MCF 10A (cell line): ENCODE results near the gene SAE1. TPM values are rescaled to one million over a fixed set of nuclear protein-coding genes. Genes with fewer than 3 reads are reported as not detected.
A peak's percentile ranks its signal among the peaks of the same experiment; 100 is the strongest.

Experiments used
- BruUV-seq: library from RNA; stranded (reverse); fragments of 400-500 nt; replicated peaks from 2 replicates; lab custom pipeline; 2021; lab: Mats Ljungman, UMichigan
- CTCF ChIA-PET: fragments of 300-600 bp; sonication (Branson Sonifier 250); formaldehyde crosslinking; extraction: SDS; loops from one replicate; lab custom pipeline; 2021; ENCODE audit warnings: antibody characterized with exemption, inconsistent platforms; lab: Yijun Ruan, JAX
- POLR2A ChIA-PET: fragments of 300-600, 350-650 bp; sonication (Branson Sonifier 250); formaldehyde crosslinking; extraction: SDS; loops from one replicate; lab custom pipeline; 2020; ENCODE audit warnings: antibody characterized with exemption, inconsistent platforms; lab: Yijun Ruan, JAX
- DNase-seq: peaks from one replicate; pipeline ENCODE4 v3.0.0-alpha.2; 2018; ENCODE audit not compliant: unreplicated experiment
- H3K27ac Mint-ChIP-seq: one replicate; pipeline ENCODE4 v1.8.0; 2022; ENCODE audit warnings: mild to moderate bottlenecking, low read depth, mixed read lengths; ENCODE audit not compliant: unreplicated experiment
- H3K27me3 Mint-ChIP-seq: one replicate; pipeline ENCODE4 v1.8.0; 2022; ENCODE audit warnings: mixed read lengths; ENCODE audit not compliant: insufficient read depth, unreplicated experiment
- H3K36me3 Mint-ChIP-seq: one replicate; pipeline ENCODE4 v1.8.0; 2022; ENCODE audit warnings: mild to moderate bottlenecking, moderate library complexity, mixed read lengths; ENCODE audit not compliant: insufficient read depth, unreplicated experiment
- H3K4me1 Mint-ChIP-seq: one replicate; pipeline ENCODE4 v1.8.0; 2022; ENCODE audit warnings: mixed read lengths; ENCODE audit not compliant: insufficient read depth, unreplicated experiment
- H3K4me3 Mint-ChIP-seq: one replicate; pipeline ENCODE4 v1.8.0; 2022; ENCODE audit warnings: mild to moderate bottlenecking, moderate library complexity, mixed read lengths; ENCODE audit not compliant: unreplicated experiment
- H3K9me3 Mint-ChIP-seq: one replicate; pipeline ENCODE4 v1.8.0; 2022; ENCODE audit warnings: mixed read lengths; ENCODE audit not compliant: unreplicated experiment
- intact Hi-C: fragments of 100-400 bp; cut with micrococcal nuclease; formaldehyde crosslinking; loops from 2 replicates; pipeline ENCODE4 v1.14.1; 2022
- total RNA-seq: library from RNA; stranded (reverse); gene quantifications from 2 replicates; pipeline ENCODE4 v1.2.3, GENCODE V29; 2022
- TF ChIP-seq, protein P1 (sequence below): fragments of 200-600 bp; IDR thresholded peaks from one replicate; pipeline ENCODE4 v1.8.0; 2022; ENCODE audit warnings: antibody characterized with exemption, mild to moderate bottlenecking; ENCODE audit not compliant: unreplicated experiment

Gene SAE1
- total RNA-seq, 1 experiment from 2014 or later = 81.7 TPM

DNA sequence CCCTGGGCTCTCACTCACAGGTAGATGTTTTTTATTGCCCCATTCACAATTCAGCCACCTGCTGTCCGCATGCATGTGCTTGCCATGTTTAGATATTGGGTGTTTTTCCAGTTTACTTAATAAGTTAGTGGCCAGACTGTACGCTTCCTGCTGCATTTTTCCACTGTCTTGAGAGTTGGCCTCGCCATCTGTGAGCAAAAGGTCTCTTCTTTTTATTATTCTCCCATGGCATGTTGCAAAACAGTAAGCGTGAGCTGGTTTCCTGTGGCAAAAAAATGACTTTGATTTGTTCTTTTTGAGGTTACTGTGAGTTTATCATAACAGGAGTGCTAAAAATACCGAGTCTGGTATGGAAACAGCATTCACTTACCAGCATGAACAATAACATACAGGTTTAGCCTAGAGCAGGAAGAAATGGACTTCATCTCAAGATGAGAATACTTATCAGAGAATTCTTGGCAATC lies 46.0 kb downstream of the SAE1 start:
- ChIA-PET POLR2A (no interaction called here), CTCF (interaction anchor here (0.7 to 2.0 kb wide), 2 partner anchors 10 to 1569 kb away, joined by 3 to 4 read pairs; no protein-coding TSS in a partner anchor)
- Mint-ChIP-seq H3K9me3 (no peaks in the 10 kb centered on the region), H3K27me3 (no peaks in the 10 kb centered on the region), H3K4me3 (no peak overlapping the region), H3K36me3 (peaks cover 79% of the 10 kb centered on the region), H3K27ac (no peak overlapping the region), H3K4me1 (no peaks in the 10 kb centered on the region)
- intact Hi-C loops = no loop called here
- BruUV-seq = no TSS peak
- TF ChIP-seq, protein P1, sequence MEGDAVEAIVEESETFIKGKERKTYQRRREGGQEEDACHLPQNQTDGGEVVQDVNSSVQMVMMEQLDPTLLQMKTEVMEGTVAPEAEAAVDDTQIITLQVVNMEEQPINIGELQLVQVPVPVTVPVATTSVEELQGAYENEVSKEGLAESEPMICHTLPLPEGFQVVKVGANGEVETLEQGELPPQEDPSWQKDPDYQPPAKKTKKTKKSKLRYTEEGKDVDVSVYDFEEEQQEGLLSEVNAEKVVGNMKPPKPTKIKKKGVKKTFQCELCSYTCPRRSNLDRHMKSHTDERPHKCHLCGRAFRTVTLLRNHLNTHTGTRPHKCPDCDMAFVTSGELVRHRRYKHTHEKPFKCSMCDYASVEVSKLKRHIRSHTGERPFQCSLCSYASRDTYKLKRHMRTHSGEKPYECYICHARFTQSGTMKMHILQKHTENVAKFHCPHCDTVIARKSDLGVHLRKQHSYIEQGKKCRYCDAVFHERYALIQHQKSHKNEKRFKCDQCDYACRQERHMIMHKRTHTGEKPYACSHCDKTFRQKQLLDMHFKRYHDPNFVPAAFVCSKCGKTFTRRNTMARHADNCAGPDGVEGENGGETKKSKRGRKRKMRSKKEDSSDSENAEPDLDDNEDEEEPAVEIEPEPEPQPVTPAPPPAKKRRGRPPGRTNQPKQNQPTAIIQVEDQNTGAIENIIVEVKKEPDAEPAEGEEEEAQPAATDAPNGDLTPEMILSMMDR = no peak
- peak; percentile 91 for DNase-seq

- TF ChIP-seq, protein P1 = no peak
- Mint-ChIP-seq H3K4me3 (no peak overlapping the region), H3K27ac (no peak overlapping the region), H3K4me1 (no peaks in the 10 kb centered on the region), H3K36me3 (peaks cover 58% of the 10 kb centered on the region), H3K9me3 (no peaks in the 10 kb centered on the region), H3K27me3 (no peaks in the 10 kb centered on the region)
- no peak for DNase-seq
- POLR2A ChIA-PET = no interaction called here
- CTCF ChIA-PET = no interaction called here
- BruUV-seq = no TSS peak
- intact Hi-C loops = no loop called here
These were observed 49.1 kb downstream of the SAE1 start for GRCh38 chr19:47179653-47180310.

GRCh38 chr19:47183601-47184000 lies 53.0 kb downstream of the SAE1 start:
- H3K4me1 Mint-ChIP-seq = no peaks in the 10 kb centered on the region
- BruUV-seq = no TSS peak
- no peak overlapping the region for H3K27ac Mint-ChIP-seq
- TF ChIP-seq, protein P1 = no peak
- no peaks in the 10 kb centered on the region for H3K9me3 Mint-ChIP-seq
- ChIA-PET CTCF (interaction anchor here (0.6 kb wide), 1 partner anchor 173 kb away, joined by 3 read pairs; no protein-coding TSS in a partner anchor), POLR2A (interaction anchor here (0.6 to 1.0 kb wide), 3 partner anchors 27 to 1415 kb away, joined by 3 read pairs; no protein-coding TSS in a partner anchor)
- intact Hi-C loops = no loop called here
- peaks cover 60% of the 10 kb centered on the region for H3K36me3 Mint-ChIP-seq
- no peaks in the 10 kb centered on the region for H3K27me3 Mint-ChIP-seq
- no peak for DNase-seq
- H3K4me3 Mint-ChIP-seq = no peak overlapping the region

GRCh38 chr19:47186446-47187334 lies 56.1 kb downstream of the SAE1 start:
- Mint-ChIP-seq H3K27ac (no peak overlapping the region), H3K4me1 (peaks cover 6% of the 10 kb centered on the region), H3K36me3 (peaks cover 59% of the 10 kb centered on the region), H3K9me3 (no peaks in the 10 kb centered on the region), H3K27me3 (no peaks in the 10 kb centered on the region), H3K4me3 (no peak overlapping the region)
- TF ChIP-seq, protein P1 = no peak
- ChIA-PET CTCF (interaction anchor here (0.5 to 1.4 kb wide), 6 partner anchors 9 to 525 kb away, joined by 3 to 4 read pairs (median 4); no protein-coding TSS in a partner anchor), POLR2A (no interaction called here)
- intact Hi-C loops = no loop called here
- BruUV-seq = no TSS peak
- DNase-seq = no peak
